C4-2B (cell line): Measurements from ENCODE around the gene MICAL3.

Experiments
- H3K27ac ChIP-seq: fragments of 450-650 bp; 2 replicates; pipeline ENCODE4 v1.5.1; 2017
- CTCF ChIP-seq: fragments of 450-650 bp; conservative IDR thresholded peaks from 2 replicates; pipeline ENCODE4 v1.5.1; 2017; ENCODE audit warnings: mild to moderate bottlenecking
- ZFX ChIP-seq: fragments of 450-650 bp; IDR thresholded peaks from 2 replicates; pipeline ENCODE4 v1.6.1; 2017

Gene MICAL3

GRCh38 chr22:17818180-17818579 lies 206.2 kb downstream of the MICAL3 start:
- no peak overlapping the region for H3K27ac ChIP-seq
- TF ChIP-seq ZFX (no peak), CTCF (no peak)

- no peak overlapping the region for H3K27ac ChIP-seq
- TF ChIP-seq CTCF: no peak
- no peak for TF ChIP-seq ZFX
Observed at GRCh38 chr22:17817511-17818065, 206.8 kb downstream of the MICAL3 start.

GRCh38 chr22:17817079-17817478 lies 207.3 kb downstream of the MICAL3 start:
- TF ChIP-seq CTCF: no peak
- TF ChIP-seq ZFX: no peak
- no peak overlapping the region for H3K27ac ChIP-seq

GRCh38 chr22:17816649-17817048 lies 207.7 kb downstream of the MICAL3 start:
- H3K27ac ChIP-seq: no peak overlapping the region
- TF ChIP-seq CTCF (no peak), ZFX (no peak)

- TF ChIP-seq CTCF (no peak), ZFX (no peak)
Observed at GRCh38 chr22:17815703-17816254, 208.6 kb downstream of the MICAL3 start.

GRCh38 chr22:17814830-17815229 lies 209.5 kb downstream of the MICAL3 start:
- H3K27ac ChIP-seq: no peak overlapping the region
- TF ChIP-seq CTCF (no peak), ZFX (no peak)

More at GRCh38 chr22:17815703-17816254, 208.6 kb downstream of the MICAL3 start:
- H3K27ac ChIP-seq: no peak overlapping the region

GRCh38 chr22:17814084-17814483 lies 210.3 kb downstream of the MICAL3 start:
- no peak overlapping the region for H3K27ac ChIP-seq
- TF ChIP-seq CTCF (no peak), ZFX (no peak)
